Vagina (tissue), 2 donors: ENCODE results near the gene CD164L2.

Experiments
- POLR2A ChIP-seq, 2 donors: fragments of 450-650 bp; IDR thresholded peaks; one replicate each; pipeline ENCODE4 v1.6.1; 2017; ENCODE audit warnings: antibody characterized with exemption in 2 of 2, mild to moderate bottlenecking in 2 of 2, moderate library complexity in 2 of 2
- POLR2AphosphoS5 ChIP-seq, 2 donors: sonication (generic); formaldehyde crosslinking; IDR thresholded peaks; one replicate each; pipeline ENCODE4 v1.9.0; 2017; ENCODE audit warnings: antibody characterized with exemption in 2 of 2, mild to moderate bottlenecking in 2 of 2, low read depth in 1 of 2; ENCODE audit not compliant: insufficient read depth in 1 of 2
- TF ChIP-seq, protein P1 (sequence below), 3 experiments: fragments of 450-650 bp in 2 of 3; fragments of 200-600 bp in 1 of 3; sonication (generic) in 1 of 3; IDR thresholded peaks; one replicate each; pipeline ENCODE4 v1.5.1; 2017 to 2019; ENCODE audit warnings: antibody characterized with exemption in 3 of 3, mild to moderate bottlenecking in 2 of 3, moderate library complexity in 2 of 3

DNA sequence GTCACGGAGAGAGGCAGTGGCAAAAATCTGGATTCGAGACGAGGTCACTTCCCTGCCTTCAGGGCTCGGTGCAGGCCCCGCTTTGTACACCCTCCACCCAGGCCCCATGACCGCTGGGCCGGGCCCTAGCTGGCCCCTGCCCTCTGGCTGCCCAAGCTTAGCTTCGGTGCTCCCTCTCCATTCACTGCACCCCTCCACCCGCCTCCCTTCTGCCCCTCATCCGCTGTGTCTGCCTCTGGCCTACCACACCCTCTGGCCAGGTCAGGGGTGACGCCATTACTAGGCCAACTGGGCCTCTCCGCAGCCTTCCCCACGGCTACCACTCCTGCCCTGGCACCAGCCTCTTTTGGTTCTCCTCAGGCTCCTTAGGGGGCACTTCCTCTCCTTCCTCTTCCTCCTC, 528 bp upstream of the CD164L2 start:
- TF ChIP-seq, protein P1, sequence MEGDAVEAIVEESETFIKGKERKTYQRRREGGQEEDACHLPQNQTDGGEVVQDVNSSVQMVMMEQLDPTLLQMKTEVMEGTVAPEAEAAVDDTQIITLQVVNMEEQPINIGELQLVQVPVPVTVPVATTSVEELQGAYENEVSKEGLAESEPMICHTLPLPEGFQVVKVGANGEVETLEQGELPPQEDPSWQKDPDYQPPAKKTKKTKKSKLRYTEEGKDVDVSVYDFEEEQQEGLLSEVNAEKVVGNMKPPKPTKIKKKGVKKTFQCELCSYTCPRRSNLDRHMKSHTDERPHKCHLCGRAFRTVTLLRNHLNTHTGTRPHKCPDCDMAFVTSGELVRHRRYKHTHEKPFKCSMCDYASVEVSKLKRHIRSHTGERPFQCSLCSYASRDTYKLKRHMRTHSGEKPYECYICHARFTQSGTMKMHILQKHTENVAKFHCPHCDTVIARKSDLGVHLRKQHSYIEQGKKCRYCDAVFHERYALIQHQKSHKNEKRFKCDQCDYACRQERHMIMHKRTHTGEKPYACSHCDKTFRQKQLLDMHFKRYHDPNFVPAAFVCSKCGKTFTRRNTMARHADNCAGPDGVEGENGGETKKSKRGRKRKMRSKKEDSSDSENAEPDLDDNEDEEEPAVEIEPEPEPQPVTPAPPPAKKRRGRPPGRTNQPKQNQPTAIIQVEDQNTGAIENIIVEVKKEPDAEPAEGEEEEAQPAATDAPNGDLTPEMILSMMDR (IDR thresholded peaks at IDR 0.05), result no peak
- TF ChIP-seq POLR2A (IDR thresholded peaks at IDR 0.05), result no peak
- TF ChIP-seq POLR2AphosphoS5 (IDR thresholded peaks at IDR 0.05; ENCODE audit: insufficient read depth in 1 of 2, low read depth in 1 of 2), result no peak
